ENCODE results near the gene KIF11. TPM values are rescaled to one million over a fixed set of nuclear protein-coding genes. Genes with fewer than 3 reads are reported as not detected.
A peak's percentile ranks its signal among the peaks of the same experiment; 100 is the strongest.

KIF11 gene
- total and polyA plus RNA-seq, 10 donors, result 0.93 to 7.3 (median 4.2) TPM

DNA sequence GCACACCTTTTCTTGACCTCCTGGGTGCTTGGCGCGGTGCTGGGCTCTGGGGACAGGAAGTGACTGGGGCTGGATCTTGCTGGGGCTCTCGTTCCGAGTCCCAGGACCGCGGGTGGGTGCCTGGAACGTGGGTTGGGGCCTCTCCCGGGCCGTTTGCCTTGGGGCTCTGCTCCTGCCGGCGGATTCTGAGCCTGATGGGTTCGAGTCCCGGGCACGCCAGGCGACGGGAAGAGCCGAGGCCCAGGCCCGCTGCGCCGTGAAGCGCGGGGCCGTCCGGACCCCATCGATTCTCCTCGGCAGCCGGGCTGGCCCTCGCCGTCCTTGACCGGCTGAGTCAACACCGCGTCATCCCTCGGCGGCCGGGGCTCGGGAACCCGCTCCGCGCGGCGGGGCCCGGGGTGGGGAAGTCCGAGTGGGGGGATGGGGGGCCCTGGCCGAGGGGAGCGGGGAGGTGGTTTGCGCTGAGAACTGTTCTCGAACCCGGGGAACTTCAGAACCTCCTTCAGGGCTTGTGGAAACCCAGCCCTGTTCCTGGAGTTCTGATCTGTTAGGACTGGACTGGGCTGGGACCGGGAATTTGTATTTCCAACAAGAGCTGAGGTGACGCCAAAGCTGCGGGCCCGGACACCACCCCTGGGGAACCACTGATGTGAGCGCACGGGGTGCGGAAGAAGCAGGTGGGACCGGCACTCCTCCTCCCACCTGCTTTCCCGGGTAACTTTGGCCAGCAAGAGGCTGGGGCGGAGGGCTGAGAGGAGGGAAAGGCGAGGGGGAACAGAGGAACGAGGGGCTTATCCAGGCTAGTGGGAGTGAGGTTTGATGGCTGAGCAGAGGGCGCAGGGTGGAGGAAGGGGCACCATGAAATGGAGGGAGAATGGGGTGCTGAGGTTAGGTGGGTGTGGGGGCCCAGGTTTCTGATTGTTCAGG lies 103.0 kb downstream of the KIF11 start:
- Histone ChIP-seq H3K27ac (no peak overlapping the region), H3K4me1 (peaks cover 16 to 95% (median 75%) of the 10 kb centered on the region in 6 donors), H3K9me3 (no peaks in the 10 kb centered on the region), H3K4me3 (no peak overlapping the region), H3K36me3 (peaks cover 0 to 45% (median 15%) of the 10 kb centered on the region in 6 donors), H3K27me3 (replicated peaks in 1 of 7) (peaks cover 0 to 69% (median 0%) of the 10 kb centered on the region in 7 donors)
- intact Hi-C loops (cut with DNase I; ENCODE audit: low total_unique reads), result no loop called here
- WGBS, 5 donors, result 76 to 90% (median 83%) methylated on average over 45 to 61 of the region's 61 CpGs
- DNase-seq, result peak; percentile 80
- TF ChIP-seq POLR2A (IDR thresholded peaks at IDR 0.05) (no peak), CTCF (IDR thresholded peaks at IDR 0.05 in 8 of 11, conservative IDR thresholded peaks at IDR 0.05 in 3 of 11) (no peak), POLR2AphosphoS5 (IDR thresholded peaks at IDR 0.05) (peak in 2 of 3 donors; percentile 19 to 62)

DNA sequence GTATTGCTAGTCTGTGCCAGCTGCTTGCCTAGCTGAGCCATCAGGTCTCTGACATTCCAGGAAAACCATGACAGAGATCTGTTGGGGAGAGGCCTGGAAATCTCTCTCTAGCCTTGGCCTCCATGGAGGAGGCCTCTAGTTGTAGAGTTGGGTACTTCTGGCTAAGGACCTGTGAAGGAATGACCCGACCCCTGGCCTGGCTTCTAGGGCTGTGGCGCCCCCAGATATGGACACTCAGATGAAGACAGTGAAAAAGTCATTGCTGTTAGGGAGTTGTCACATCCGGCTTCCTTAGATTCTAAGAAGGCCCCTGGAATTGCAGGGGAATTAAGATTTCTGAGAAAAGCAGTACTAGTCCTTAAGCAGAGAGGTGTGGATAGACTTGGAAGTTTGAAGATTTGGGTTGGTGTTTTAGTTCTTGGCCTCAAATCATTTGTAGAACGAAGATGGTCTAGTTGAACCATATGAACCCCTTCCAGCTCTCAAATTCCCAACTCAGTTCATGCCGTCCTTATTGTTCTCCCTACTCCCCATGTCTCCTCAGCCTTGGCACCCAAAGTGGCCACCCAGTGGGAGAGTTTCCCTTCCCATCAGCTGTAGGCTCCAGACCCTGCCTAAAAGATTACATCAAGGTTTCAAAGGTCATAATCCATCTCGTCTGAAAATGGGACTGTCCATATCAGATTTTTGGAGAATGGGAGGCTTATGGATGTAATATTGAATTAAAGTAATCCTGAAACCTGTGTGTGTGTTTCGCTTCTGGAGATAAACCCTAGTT lies 103.9 kb downstream of the KIF11 start:
- intact Hi-C loops (cut with DNase I; ENCODE audit: low total_unique reads), result no loop called here
- H3K4me1 ChIP-seq, result peaks cover 16 to 94% (median 74%) of the 10 kb centered on the region in 6 donors

GRCh38 chr10:92697663-92698511 lies 105.0 kb downstream of the KIF11 start:
- Histone ChIP-seq H3K27me3 (replicated peaks in 1 of 7) (peaks cover 0 to 52% (median 0%) of the 10 kb centered on the region in 7 donors), H3K9me3 (no peaks in the 10 kb centered on the region), H3K27ac (peak overlapping the region in 6 of 8 donors; percentile 11 to 53 (median 36)), H3K4me3 (no peak overlapping the region), H3K36me3 (peaks cover 0 to 38% (median 15%) of the 10 kb centered on the region in 6 donors), H3K4me1 (peaks cover 12 to 94% (median 72%) of the 10 kb centered on the region in 6 donors)
- WGBS, 5 donors, result 57 to 66% (median 58%) methylated on average over 7 of the region's 7 CpGs
- no peak for DNase-seq
- TF ChIP-seq POLR2AphosphoS5 (IDR thresholded peaks at IDR 0.05) (no peak), POLR2A (IDR thresholded peaks at IDR 0.05) (no peak), CTCF (IDR thresholded peaks at IDR 0.05 in 8 of 11, conservative IDR thresholded peaks at IDR 0.05 in 3 of 11) (no peak)
- intact Hi-C loops (cut with DNase I; ENCODE audit: low total_unique reads), result no loop called here

More for the DNA sequence above, 103.9 kb downstream of the KIF11 start:
- peaks cover 0 to 45% (median 15%) of the 10 kb centered on the region in 6 donors for H3K36me3 ChIP-seq
- peak overlapping the region in 5 of 8 donors; percentile 22 to 40 (median 35) for H3K27ac ChIP-seq
- H3K4me3 ChIP-seq, result no peak overlapping the region
- DNase-seq, result no peak
- no peaks in the 10 kb centered on the region for H3K9me3 ChIP-seq
- 83 to 94% (median 91%) methylated on average over 7 of the region's 7 CpGs for WGBS, 5 donors
- H3K27me3 ChIP-seq (replicated peaks in 1 of 7), result peaks cover 0 to 63% (median 0%) of the 10 kb centered on the region in 7 donors
- TF ChIP-seq POLR2A (IDR thresholded peaks at IDR 0.05) (no peak), CTCF (IDR thresholded peaks at IDR 0.05 in 8 of 11, conservative IDR thresholded peaks at IDR 0.05 in 3 of 11) (no peak), POLR2AphosphoS5 (IDR thresholded peaks at IDR 0.05) (no peak)
